ENCODE measurements around the gene ADH7.
"Not testable (repeated sequence)": the region's sequence is repeated elsewhere in the genome, so short reads cannot be mapped to it uniquely, and the experiment has no call there.

The ADH7 gene

GRCh38 chr4:99414902-99415301 lies 20.2 kb downstream of the ADH7 start:
- not testable (repeated sequence) for DNase-seq

- DNase-seq, result no peak
These were observed 20.7 kb downstream of the ADH7 start for GRCh38 chr4:99414401-99414800.

DNA sequence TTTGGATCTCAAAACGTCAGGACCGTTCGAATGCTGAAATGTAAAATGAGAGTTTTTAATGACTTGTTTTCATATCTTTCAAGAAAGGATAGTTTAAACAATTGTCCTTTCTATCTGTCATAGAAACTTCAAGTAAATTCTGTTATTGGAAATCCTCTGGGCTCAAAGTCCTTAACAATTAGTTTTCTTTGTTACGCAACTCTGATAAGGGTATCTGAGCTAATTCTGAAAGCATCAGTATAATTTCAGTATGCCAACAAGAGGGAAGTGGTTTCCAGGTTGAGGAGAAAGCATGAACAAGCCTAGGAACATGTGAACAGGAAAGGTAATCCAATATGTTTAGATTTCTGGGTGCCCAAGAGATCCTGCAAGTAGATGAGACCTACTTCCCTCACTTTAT lies 22.0 kb downstream of the ADH7 start:
- no peak for DNase-seq

GRCh38 chr4:99411041-99411440 lies 24.1 kb downstream of the ADH7 start:
- DNase-seq, result no peak

DNA sequence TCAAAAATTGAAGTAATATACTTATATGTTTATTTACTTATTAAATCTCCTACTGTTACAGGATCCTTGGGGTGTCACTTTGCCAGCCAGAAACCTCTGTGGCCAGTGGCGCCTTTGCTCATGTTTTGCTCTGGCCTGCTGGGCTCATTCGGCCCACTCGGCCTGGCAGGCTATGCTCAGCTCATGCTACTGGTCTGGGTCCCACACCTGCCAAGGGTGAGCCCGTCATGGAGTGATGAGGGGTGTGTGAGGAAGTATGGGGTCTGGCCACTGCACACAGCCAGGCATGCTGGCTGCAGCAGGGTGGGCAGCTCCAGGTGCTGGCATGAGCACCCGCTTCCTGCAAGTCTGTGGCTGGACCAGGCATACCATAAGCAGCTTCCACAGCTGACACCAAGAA lies 25.1 kb downstream of the ADH7 start:
- no peak for DNase-seq

DNA sequence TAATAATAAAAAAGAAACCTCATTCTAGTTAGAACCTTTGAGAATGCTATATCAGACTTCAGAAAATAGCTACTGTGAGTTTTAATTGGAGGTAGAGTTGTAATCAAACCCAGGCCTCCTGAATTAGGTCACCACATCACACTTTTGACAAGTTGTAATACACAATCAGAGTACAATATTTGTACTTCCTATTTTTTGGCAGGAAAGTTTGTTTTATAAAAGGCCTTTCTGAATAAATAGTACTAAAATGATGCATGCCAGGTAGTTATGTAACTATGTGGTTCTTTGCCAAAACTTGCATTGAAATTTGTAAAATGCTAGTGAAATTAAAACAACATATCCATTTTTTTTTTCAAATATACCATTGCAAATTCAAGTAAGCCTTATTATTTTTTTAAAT lies 26.8 kb downstream of the ADH7 start:
- no peak for DNase-seq

GRCh38 chr4:99405433-99406115 lies 29.6 kb downstream of the ADH7 start:
- peak; percentile 79 for DNase-seq

DNA sequence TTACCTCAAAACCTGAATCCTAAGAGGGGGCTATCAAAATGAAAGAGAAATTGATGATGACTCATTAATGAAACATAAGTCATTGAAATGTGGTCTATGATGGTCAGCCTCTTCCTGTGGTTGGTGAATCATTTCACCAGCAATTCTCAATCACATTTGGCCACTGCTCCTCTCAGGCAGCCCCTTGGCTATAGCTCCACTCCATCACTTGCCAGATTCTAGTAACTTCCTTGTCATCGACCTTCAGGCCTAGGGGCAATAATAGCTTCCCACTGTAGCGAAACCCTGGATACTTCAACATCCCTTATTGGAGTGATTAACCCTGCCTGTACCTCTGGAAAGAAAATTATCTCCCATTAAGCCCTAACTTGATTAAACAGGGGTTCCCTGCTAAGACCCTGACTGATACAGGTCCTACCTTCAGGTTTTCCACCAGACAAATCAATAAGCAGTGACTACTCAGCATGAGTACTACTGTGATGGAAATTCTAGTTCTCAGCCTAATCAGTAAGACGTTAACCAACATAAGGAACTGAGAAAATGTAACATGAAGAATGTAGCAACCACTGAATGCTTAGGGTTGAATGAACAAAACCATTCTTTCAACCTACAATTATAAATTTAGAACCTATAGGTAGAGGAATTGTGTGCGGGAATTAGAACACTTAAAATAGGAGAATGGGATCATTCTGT lies 30.4 kb downstream of the ADH7 start:
- DNase-seq, result no peak

GRCh38 chr4:99403380-99404184 lies 31.6 kb downstream of the ADH7 start:
- no peak for DNase-seq

DNA sequence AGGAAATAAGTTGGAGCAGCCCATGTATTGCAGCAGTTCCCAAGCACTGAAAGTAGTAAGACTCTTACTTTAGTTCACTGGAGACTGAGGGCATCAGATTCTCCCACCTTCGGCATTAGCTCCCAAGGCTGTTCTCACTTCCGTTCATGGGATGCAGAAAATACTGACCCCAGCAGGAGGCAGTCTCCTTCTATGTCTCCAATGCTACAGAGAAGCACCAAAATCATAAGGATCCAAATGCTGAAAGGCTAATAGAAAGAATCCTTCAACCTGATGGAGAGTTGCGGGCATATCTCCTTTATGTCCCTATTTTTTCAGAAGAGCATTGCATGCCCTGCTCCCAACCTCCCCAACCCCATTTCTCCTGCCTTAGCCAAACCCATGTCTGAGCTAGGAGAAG lies 32.4 kb downstream of the ADH7 start:
- no peak for DNase-seq

GRCh38 chr4:99400831-99401230 lies 34.3 kb downstream of the ADH7 start:
- no peak for DNase-seq

GRCh38 chr4:99399017-99399416 lies 36.1 kb downstream of the ADH7 start:
- no peak for DNase-seq

GRCh38 chr4:99395595-99396364 lies 39.4 kb downstream of the ADH7 start:
- DNase-seq, result no peak

DNA sequence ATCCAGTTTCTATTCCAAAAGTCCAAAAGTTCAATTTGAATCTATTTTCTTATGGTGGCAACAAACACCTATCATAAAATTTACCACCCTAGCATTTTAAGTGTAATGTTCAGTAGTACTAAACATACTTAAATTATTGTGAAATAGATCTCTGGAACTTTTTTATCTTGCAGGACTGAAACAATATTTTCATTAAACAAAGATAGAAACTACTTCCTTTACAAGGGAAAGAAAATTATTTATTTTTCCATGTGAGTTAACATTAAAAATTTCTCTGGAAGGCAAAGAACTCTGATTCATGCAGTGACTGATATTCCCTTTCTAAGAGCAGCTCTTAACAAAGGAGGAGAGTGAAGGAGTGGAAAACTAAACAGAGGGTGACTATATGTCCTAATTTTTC lies 40.2 kb downstream of the ADH7 start:
- no peak for DNase-seq

DNA sequence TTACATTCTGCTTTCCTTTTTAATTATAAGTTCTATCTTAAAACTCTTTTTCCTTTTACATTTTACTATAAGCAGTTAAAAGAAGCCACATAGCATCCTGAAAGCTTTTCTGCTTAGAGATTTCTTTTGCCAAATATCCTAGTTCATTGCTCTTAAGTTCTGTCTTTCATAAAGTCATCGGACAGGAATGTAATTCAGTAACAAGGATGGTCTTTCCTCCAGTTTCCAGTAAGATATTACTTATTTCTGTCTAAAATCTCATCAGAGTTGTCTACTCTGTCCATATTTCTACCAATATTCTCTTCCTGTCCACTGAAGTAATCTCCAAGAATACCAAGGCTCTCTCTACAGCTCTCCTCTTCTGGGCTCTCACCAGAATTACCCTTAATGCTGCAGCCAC lies 45.1 kb downstream of the ADH7 start:
- no peak for DNase-seq

GRCh38 chr4:99389606-99390005 lies 45.5 kb downstream of the ADH7 start:
- DNase-seq, result no peak

GRCh38 chr4:99383833-99384392 lies 51.2 kb downstream of the ADH7 start:
- peak; percentile 70 for DNase-seq

DNA sequence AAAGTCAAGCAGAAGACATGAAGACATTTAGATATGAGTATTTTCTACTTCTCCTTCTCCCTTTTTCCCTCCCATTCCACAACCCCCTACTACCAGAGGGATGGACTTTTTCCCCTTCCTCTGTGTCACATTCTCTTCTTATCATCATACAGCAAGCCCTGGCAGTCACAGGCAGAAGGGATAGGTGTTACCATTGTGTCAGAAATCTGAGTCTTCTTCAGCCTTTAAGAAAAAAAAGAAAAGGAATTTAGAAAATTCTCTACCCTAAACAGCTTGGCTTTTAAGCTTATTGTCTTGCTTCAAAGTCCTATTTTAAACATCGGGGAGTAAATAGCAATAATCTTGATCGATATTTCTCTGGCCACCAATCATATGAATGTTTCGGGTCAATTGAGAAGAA lies 51.7 kb downstream of the ADH7 start:
- DNase-seq, result no peak

DNA sequence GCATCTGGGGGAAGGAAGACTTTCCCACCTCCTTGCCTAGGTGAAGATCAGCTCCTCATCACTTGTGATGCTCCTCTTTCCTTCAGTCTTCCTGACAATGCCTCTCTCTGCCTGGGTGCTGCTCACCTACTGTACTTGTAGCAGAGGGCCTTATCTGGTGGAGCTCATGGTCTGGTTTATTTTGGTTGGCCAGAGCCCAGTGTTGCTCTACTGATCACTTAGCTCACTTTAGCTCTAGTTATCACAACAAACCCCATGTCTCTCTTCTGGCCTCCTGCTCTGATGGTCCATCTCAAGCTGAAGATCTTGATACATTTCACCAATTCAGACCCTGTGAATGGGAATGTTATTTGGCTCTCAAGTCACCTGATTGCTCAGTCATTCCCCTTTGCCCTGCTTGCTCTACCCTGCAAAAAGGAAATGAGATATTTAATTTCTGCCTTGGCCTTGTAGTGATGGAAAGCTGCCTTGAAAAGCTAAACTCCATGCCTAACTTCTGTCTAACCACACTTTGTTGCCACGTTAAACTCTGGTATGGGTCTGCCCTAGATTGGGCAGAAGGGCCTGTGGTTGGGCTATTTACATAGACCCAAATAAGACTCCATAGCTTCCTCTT lies 52.3 kb downstream of the ADH7 start:
- DNase-seq, result no peak

DNA sequence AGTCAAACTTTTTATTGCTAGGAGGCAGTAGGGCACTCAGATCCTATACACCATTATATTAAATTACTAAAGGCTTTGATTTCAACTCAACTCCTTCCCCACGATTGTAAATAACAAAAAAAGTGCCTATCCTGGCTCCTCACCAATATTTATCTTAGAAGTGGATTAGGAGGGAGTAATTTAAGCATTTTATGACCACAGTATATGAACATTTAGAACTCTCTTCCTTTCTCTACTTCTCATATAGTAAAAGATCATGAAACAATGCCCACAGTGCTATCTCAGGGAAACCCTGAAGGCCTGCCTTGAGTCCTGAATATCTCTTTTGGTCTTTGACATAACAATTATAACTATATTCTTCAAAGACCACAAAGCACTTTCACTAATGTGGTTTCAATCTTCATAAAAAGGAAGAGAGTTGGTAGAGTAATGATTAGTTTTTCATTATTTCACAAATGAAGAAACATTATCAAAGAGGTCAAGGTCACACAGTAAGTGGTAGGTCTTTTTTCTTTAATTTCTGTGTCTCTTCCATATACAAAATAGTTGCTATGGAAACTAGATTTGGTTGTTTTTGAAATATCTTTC lies 53.5 kb downstream of the ADH7 start:
- no peak for DNase-seq

DNA sequence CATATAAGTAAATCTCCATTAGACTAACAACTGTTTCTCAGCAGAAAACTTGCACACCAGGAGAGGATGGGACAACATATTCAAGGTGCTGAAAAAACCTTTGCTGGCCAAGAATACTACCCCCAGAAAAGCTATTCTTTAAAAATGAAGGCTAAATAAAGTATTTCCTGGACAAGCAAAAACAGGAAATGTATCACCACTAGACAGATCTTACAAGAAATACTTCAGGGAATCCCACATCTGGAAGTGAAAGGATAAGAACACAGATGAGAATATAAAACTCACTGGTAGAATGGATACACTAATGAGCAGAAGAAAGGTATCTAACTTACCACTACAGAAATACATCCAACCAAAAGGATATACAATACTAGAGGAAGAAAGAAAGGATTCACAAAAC lies 55.6 kb downstream of the ADH7 start:
- DNase-seq, result no peak

- DNase-seq, result no peak
These were observed 56.3 kb downstream of the ADH7 start for GRCh38 chr4:99378876-99379275.
